Ovary (tissue), 3 donors: ENCODE measurements around the gene WDR19.

ENCODE experiments used
- CTCF ChIP-seq, 3 donors: fragments of 450-650 bp in 2 of 3; fragments of 200-600 bp in 1 of 3; IDR thresholded peaks; one replicate each; pipeline versions ENCODE4 v1.5.1 to v1.8.0; 2016 to 2022; ENCODE audit warnings: antibody characterized with exemption in 3 of 3, mild to moderate bottlenecking in 1 of 3
- EP300 ChIP-seq: sonication (generic); formaldehyde crosslinking; IDR thresholded peaks from one replicate; pipeline ENCODE4 v1.6.1; 2017; ENCODE audit warnings: antibody characterized with exemption
- donor health status: DM: no; HTN: no; CAD: no.

DNA sequence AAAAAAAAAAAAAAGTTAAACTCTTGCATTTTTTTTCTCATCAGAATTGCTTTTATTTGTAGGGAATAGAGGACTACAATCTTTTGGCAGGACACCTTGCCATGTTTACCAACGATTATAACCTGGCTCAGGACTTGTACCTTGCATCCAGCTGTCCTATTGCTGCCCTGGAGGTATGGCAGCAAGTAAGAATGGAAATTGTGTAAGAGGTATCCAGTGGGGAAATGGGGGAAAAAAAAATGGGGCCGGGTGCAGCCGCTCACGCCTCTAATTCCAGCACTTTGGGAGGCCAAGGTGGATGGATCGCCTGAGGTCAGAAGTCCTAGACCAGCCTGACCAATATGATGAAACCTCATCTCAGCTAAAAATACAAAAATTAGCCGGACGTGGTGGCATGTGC, 49.8 kb downstream of the WDR19 start:
- TF ChIP-seq CTCF (IDR thresholded peaks at IDR 0.05) (no peak), EP300 (no peak)
